ENCODE data around the gene MRPL18. TPM values are rescaled to one million over a fixed set of nuclear protein-coding genes. Genes with fewer than 3 reads are reported as not detected.

MRPL18 gene
- total RNA-seq, 1 donor from 2014 or later = 47.2 TPM

- no peak for DNase-seq (ENCODE audit: low spot score)
These were observed 51.8 kb downstream of the MRPL18 start for GRCh38 chr6:159842035-159842434.

DNA sequence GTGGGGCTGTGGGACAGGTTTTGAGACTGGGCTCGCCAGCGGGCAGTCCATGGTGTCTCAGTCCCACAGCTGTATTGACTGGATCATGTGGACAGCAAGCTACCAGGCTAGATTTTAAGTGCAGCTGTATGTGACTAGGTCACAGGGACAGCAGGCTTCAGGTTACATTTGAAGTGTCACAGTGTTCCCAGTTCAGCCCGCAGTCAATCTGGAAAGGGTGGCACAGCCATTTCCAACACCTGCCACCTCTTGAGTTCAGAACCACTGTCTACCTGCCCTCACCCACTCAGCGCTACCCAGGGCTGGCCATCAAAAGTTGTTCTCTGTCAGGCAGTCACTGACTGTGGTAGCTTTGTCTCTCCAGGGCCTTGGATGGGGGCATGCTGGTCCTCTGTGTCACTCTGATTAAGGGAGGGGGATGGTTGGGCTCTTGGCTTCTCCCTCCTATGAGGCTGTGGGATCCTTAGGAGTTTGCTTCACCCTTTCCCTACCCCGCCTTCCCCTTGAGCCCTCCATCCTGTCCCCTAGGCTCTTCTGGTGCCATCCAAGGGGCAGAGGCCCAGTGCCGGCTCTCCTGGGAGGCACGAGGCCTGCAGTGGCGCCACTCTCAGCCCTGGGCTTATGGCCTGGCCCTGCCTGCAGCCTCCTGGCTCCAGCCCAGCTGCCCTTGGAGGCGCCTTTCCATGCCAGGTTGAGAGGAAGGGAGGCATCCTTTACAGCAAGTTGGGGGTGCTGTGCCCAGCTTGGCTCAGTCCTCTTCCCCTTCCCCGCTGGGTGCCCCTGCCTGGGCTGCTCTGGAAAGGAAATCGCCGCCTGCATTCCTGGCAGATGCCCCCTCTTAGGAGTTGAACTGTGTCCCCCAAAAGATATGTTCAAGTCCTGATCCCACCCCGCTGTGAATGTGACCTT is 54.7 kb downstream of the MRPL18 start:
- DNase-seq (ENCODE audit: low spot score) = no peak

Other genes starting within 250 kb of the MRPL18 start
- 275 TPM for gene SOD2, start 97.2 kb upstream of the MRPL18 start, total RNA-seq (ENCODE audit: insufficient read depth, low replicate concordance)
- 111 TPM for gene WTAP, start 63.0 kb upstream of the MRPL18 start, total RNA-seq (ENCODE audit: insufficient read depth, low replicate concordance)
- gene ACAT2, start 28.4 kb upstream of the MRPL18 start, total RNA-seq (ENCODE audit: insufficient read depth, low replicate concordance) = 26.5 TPM
- gene TCP1, start 865 bp upstream of the MRPL18 start, total RNA-seq (ENCODE audit: insufficient read depth, low replicate concordance) = 155 TPM
- gene PNLDC1, start 9.8 kb downstream of the MRPL18 start, total RNA-seq (ENCODE audit: insufficient read depth, low replicate concordance) = not detected
- gene MAS1, start 100.5 kb downstream of the MRPL18 start, total RNA-seq (ENCODE audit: insufficient read depth, low replicate concordance) = 1.7 TPM
- gene IGF2R, start 178.6 kb downstream of the MRPL18 start, total RNA-seq (ENCODE audit: insufficient read depth, low replicate concordance) = 54.2 TPM

Measured in umbilical cord (tissue), 2 donors.